Endodermal cell (in vitro differentiated cells): ENCODE results near the gene MYCBPAP. TPM values are rescaled to one million over a fixed set of nuclear protein-coding genes. Genes with fewer than 3 reads are reported as not detected.

Experiments used
- DNase-seq: peaks from one replicate; pipeline ENCODE4 v3.0.0-alpha.2; 2017
- H3K27ac ChIP-seq: 2 replicates; pipeline ENCODE4 v1.5.1; 2013; ENCODE audit warnings: mild to moderate bottlenecking, low read depth, low read length, moderate library complexity
- H3K27me3 ChIP-seq: 2 replicates; pipeline ENCODE4 v1.6.1; 2013; ENCODE audit warnings: mild to moderate bottlenecking, low read length, moderate library complexity; ENCODE audit not compliant: insufficient read depth, control insufficient read depth, poor library complexity, severe bottlenecking
- H3K36me3 ChIP-seq: 2 replicates; pipeline ENCODE4 v1.7.0; 2013; ENCODE audit warnings: mild to moderate bottlenecking, low read length, moderate library complexity; ENCODE audit not compliant: control insufficient read depth, insufficient read depth
- H3K4me1 ChIP-seq: one replicate; pipeline ENCODE4 v1.7.0; 2013; ENCODE audit warnings: low read length; ENCODE audit not compliant: control insufficient read depth, insufficient read depth
- H3K4me3 ChIP-seq: 2 replicates; pipeline ENCODE4 v1.5.1; 2013; ENCODE audit warnings: mild to moderate bottlenecking, low read length, moderate library complexity
- H3K9ac ChIP-seq: 2 replicates; pipeline ENCODE4 v1.6.1; 2013; ENCODE audit warnings: mild to moderate bottlenecking, low read length, moderate library complexity; ENCODE audit not compliant: poor library complexity, severe bottlenecking; ENCODE audit errors: extremely low read depth
- H3K9me3 ChIP-seq: 2 replicates; pipeline ENCODE4 v1.6.1; 2013; ENCODE audit warnings: mild to moderate bottlenecking, low read length, moderate library complexity; ENCODE audit not compliant: control insufficient read depth
- H3K27ac Mint-ChIP-seq: 2 replicates; pipeline ENCODE4 v1.8.0; 2020; ENCODE audit warnings: mixed read lengths
- H3K27me3 Mint-ChIP-seq: 2 replicates; pipeline ENCODE4 v1.8.0; 2021; ENCODE audit warnings: mild to moderate bottlenecking, mixed read lengths; ENCODE audit not compliant: insufficient read depth
- H3K36me3 Mint-ChIP-seq: 2 replicates; pipeline ENCODE4 v1.8.0; 2020; ENCODE audit warnings: low read depth, mixed read lengths
- H3K4me1 Mint-ChIP-seq: 2 replicates; pipeline ENCODE4 v1.8.0; 2020; ENCODE audit warnings: mixed read lengths
- H3K4me3 Mint-ChIP-seq: 2 replicates; pipeline ENCODE4 v1.8.0; 2020; ENCODE audit warnings: mild to moderate bottlenecking, moderate library complexity, mixed read lengths
- H3K9me3 Mint-ChIP-seq: 2 replicates; pipeline ENCODE4 v1.8.0; 2020; ENCODE audit warnings: mild to moderate bottlenecking, mixed read lengths
- WGBS, 2 experiments: methylation state at CpG; one replicate each; pipeline versions ENCODE4 v1.1.5 to v1.1.7; 2013; ENCODE audit warnings: missing lambda C conversion rate in 2 of 2, mixed read lengths in 1 of 2; ENCODE audit not compliant: insufficient coverage in 1 of 2, insufficient read length in 1 of 2; 5-methylcytosine and 5-hydroxymethylcytosine counted together
- long read RNA-seq, 4 experiments: library from polyadenylated mRNA in 2 of 4; library from RNA in 1 of 4; library from capped mRNA in 1 of 4; stranded (forward) in 3 of 4; unstranded in 1 of 4; transcript quantifications; one replicate each; pipeline ENCODE4 v2.0.0, GENCODE V29; 2020 to 2021; ENCODE audit warnings: inconsistent platforms in 1 of 4
- polyA plus RNA-seq, 2 experiments: library from polyadenylated mRNA; stranded (reverse); fragments of 50-300 nt; gene quantifications; one replicate each; pipeline ENCODE4 v1.2.3, GENCODE V29; 2013
- total RNA-seq, 2 donors: library from RNA; stranded (reverse); fragmentation: NEBNext Ultra II Directional in 1 of 2; extraction: Animal tissue kit (Norgen Biotek cat#: 25700) in 1 of 2; gene quantifications; 2 replicates in 1 of 2; 3 replicates in 1 of 2; pipeline ENCODE4 v1.2.1, GENCODE V29; 2021
- TF ChIP-seq, protein P1 (sequence below): fragments of 200-600 bp; sonication (generic); conservative IDR thresholded peaks from 2 replicates; pipeline ENCODE4 v1.5.0; 2021; ENCODE audit warnings: antibody characterized with exemption, mild to moderate bottlenecking

The MYCBPAP gene
- total RNA-seq = 1 to 10 TPM; 3.5 to 7.1 TPM
- polyA plus RNA-seq (2013, experiment 1 of 2) = 2.6 TPM
- 1.6 TPM for polyA plus RNA-seq (2013, experiment 2 of 2)
- long read RNA-seq, experiment 1 = 0 reads
- long read RNA-seq, experiment 2, partial matches to known transcripts = 0 of 6 reads
- long read RNA-seq, experiment 2, other reads (novel, unspliced or antisense) = 4 of 6 reads
- long read RNA-seq, experiment 3 = 0 reads
- long read RNA-seq, experiment 4, partial matches to known transcripts = 0 of 3 reads
- long read RNA-seq, experiment 4, other reads (novel, unspliced or antisense) = 3 of 3 reads

- Histone ChIP-seq H3K4me3 (peak within 1 kb of the TSS; percentile 80), H3K9me3 (no peaks in the 10 kb centered on the region), H3K4me1 (no peaks in the 10 kb centered on the region), H3K36me3 (no peaks in the 10 kb centered on the region), H3K27ac (no peak within 1 kb of the TSS), H3K9ac (peak within 1 kb of the TSS; percentile 20), H3K27me3 (peaks cover 11% of the 10 kb centered on the region)
- Mint-ChIP-seq H3K4me3 (peak within 1 kb of the TSS; percentile 83), H3K36me3 (no peaks in the 10 kb centered on the region), H3K9me3 (no peaks in the 10 kb centered on the region), H3K4me1 (peaks cover 16% of the 10 kb centered on the region), H3K27me3 (peaks cover 18% of the 10 kb centered on the region), H3K27ac (peak within 1 kb of the TSS; percentile 90)
- DNase-seq = peak; percentile 93
- WGBS, 2 experiments = 14 to 26% methylated on average over 16 to 66 of the region's 66 CpGs
- TF ChIP-seq, protein P1, sequence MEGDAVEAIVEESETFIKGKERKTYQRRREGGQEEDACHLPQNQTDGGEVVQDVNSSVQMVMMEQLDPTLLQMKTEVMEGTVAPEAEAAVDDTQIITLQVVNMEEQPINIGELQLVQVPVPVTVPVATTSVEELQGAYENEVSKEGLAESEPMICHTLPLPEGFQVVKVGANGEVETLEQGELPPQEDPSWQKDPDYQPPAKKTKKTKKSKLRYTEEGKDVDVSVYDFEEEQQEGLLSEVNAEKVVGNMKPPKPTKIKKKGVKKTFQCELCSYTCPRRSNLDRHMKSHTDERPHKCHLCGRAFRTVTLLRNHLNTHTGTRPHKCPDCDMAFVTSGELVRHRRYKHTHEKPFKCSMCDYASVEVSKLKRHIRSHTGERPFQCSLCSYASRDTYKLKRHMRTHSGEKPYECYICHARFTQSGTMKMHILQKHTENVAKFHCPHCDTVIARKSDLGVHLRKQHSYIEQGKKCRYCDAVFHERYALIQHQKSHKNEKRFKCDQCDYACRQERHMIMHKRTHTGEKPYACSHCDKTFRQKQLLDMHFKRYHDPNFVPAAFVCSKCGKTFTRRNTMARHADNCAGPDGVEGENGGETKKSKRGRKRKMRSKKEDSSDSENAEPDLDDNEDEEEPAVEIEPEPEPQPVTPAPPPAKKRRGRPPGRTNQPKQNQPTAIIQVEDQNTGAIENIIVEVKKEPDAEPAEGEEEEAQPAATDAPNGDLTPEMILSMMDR = peak; percentile 30
These were observed at the start of gene MYCBPAP for GRCh38 chr17:50507871-50508572. Gene MYCBPAP (plus strand): TSS chr17:50508439. CDS start chr17:50508675, 236 bp downstream.

GRCh38 chr17:50458701-50459676, 49.2 kb upstream of the MYCBPAP start:
- Histone ChIP-seq H3K36me3 (no peaks in the 10 kb centered on the region), H3K27me3 (no peaks in the 10 kb centered on the region), H3K4me3 (no peak overlapping the region), H3K4me1 (no peaks in the 10 kb centered on the region), H3K9ac (no peak overlapping the region), H3K9me3 (no peaks in the 10 kb centered on the region), H3K27ac (no peak overlapping the region)
- Mint-ChIP-seq H3K9me3 (no peaks in the 10 kb centered on the region), H3K27ac (no peak overlapping the region), H3K4me1 (peaks cover 8% of the 10 kb centered on the region), H3K4me3 (no peak overlapping the region), H3K27me3 (no peaks in the 10 kb centered on the region), H3K36me3 (peaks cover 16% of the 10 kb centered on the region)
- TF ChIP-seq, protein P1 = no peak
- 88 to 89% methylated on average over 15 to 16 of the region's 16 CpGs for WGBS, 2 experiments
- DNase-seq = no peak

GRCh38 chr17:50459756-50460155, 48.5 kb upstream of the MYCBPAP start:
- TF ChIP-seq, protein P1 = no peak
- Histone ChIP-seq H3K27me3 (no peaks in the 10 kb centered on the region), H3K9me3 (no peaks in the 10 kb centered on the region), H3K4me3 (no peak overlapping the region), H3K9ac (no peak overlapping the region), H3K27ac (no peak overlapping the region), H3K36me3 (no peaks in the 10 kb centered on the region), H3K4me1 (no peaks in the 10 kb centered on the region)
- Mint-ChIP-seq H3K27me3 (no peaks in the 10 kb centered on the region), H3K4me1 (peaks cover 8% of the 10 kb centered on the region), H3K27ac (no peak overlapping the region), H3K9me3 (no peaks in the 10 kb centered on the region), H3K4me3 (no peak overlapping the region), H3K36me3 (peaks cover 18% of the 10 kb centered on the region)
- no peak for DNase-seq
- WGBS, 2 experiments = 93 to 100% methylated on average over 1 to 4 of the region's 4 CpGs
